GM10248 (cell line): ENCODE results near the gene SLC25A25.

ENCODE experiments used
- CTCF ChIA-PET: fragments of 300-600 bp; sonication (Branson Sonifier 250); formaldehyde crosslinking; extraction: SDS; loops from one replicate; lab custom pipeline; 2021; ENCODE audit warnings: antibody characterized with exemption; lab: Yijun Ruan, JAX
- POLR2A ChIA-PET: fragments of 350-650 bp; sonication (Branson Sonifier 250); formaldehyde crosslinking; extraction: SDS; loops from one replicate; lab custom pipeline; 2020; ENCODE audit warnings: antibody characterized with exemption; lab: Yijun Ruan, JAX
- DNase-seq: peaks from one replicate; pipeline ENCODE4 v3.0.0; 2012; ENCODE audit errors: extremely low spot score
- CTCF ChIP-seq: IDR thresholded peaks from 2 replicates; pipeline ENCODE4 v1.5.1; 2012; ENCODE audit warnings: mild to moderate bottlenecking, low read depth; ENCODE audit errors: extremely low read depth, missing control alignments, control extremely low read depth

Gene SLC25A25

GRCh38 chr9:128078504-128079434 is 10.7 kb downstream of the SLC25A25 start:
- ChIA-PET POLR2A (interaction anchor here (0.6 kb wide), 1 partner anchor 135 kb away, joined by 3 read pairs; no protein-coding TSS in a partner anchor), CTCF (interaction anchor here (1.0 to 2.7 kb wide), 11 partner anchors 9 to 136 kb away, joined by 3 to 21 read pairs (median 5); partner anchors contain the start of genes NAIF1 and SLC25A25)
- no peak for DNase-seq
- no peak for TF ChIP-seq CTCF

GRCh38 chr9:128080206-128080605 is 12.2 kb downstream of the SLC25A25 start:
- TF ChIP-seq CTCF: no peak

GRCh38 chr9:128081056-128081455 is 13.0 kb downstream of the SLC25A25 start:
- no peak for DNase-seq
- ChIA-PET CTCF (interaction anchor here (0.6 to 3.5 kb wide), 6 partner anchors 9 to 125 kb away, joined by 3 to 27 read pairs (median 4); no protein-coding TSS in a partner anchor), POLR2A (no interaction called here)
- TF ChIP-seq CTCF: no peak

More at GRCh38 chr9:128080206-128080605, 12.2 kb downstream of the SLC25A25 start:
- ChIA-PET POLR2A (no interaction called here), CTCF (interaction anchor here (1.2 to 3.5 kb wide), 4 partner anchors 12 to 45 kb away, joined by 4 to 27 read pairs (median 16); partner anchors contain the start of genes NAIF1 and SLC25A25)
- DNase-seq: no peak

GRCh38 chr9:128082151-128082550 is 14.1 kb downstream of the SLC25A25 start:
- DNase-seq: no peak
- TF ChIP-seq CTCF: no peak
- POLR2A ChIA-PET: no interaction called here
- CTCF ChIA-PET: interaction anchor here (0.8 to 3.5 kb wide), 6 partner anchors 8 to 140 kb away, joined by 3 to 27 read pairs (median 4); partner anchors contain the start of gene NAIF1

GRCh38 chr9:128084746-128085145 is 16.7 kb downstream of the SLC25A25 start:
- no peak for TF ChIP-seq CTCF
- ChIA-PET POLR2A (interaction anchor here (0.6 kb wide), 1 partner anchor 168 kb away, joined by 3 read pairs; the partner anchor contains the start of gene ST6GALNAC4), CTCF (interaction anchor here (0.9 to 1.9 kb wide), 7 partner anchors 9 to 140 kb away, joined by 3 to 11 read pairs (median 5); no protein-coding TSS in a partner anchor)
- no peak for DNase-seq

GRCh38 chr9:128085943-128086342 is 17.9 kb downstream of the SLC25A25 start:
- DNase-seq: no peak
- TF ChIP-seq CTCF: no peak
- ChIA-PET POLR2A (no interaction called here), CTCF (interaction anchor here (1.9 kb wide), 2 partner anchors 7 to 11 kb away, joined by 6 to 11 read pairs; no protein-coding TSS in a partner anchor)
